Tibial nerve (tissue), 4 donors: ENCODE results near the gene C17orf67. TPM values are rescaled to one million over a fixed set of nuclear protein-coding genes. Genes with fewer than 3 reads are reported as not detected.

Source experiments
- DNase-seq, 2 donors: peaks; one replicate each; pipeline ENCODE4 v3.0.0-alpha.2; 2019; ENCODE audit warnings: low spot score in 2 of 2
- H3K27ac ChIP-seq, 4 donors: fragments of 200-600 bp; sonication (generic) in 3 of 4; one replicate each; pipeline ENCODE4 v1.5.1; 2017 to 2019; ENCODE audit warnings: mild to moderate bottlenecking in 1 of 4
- H3K27me3 ChIP-seq, 2 donors: fragments of 200-600 bp; sonication (generic) in 1 of 2; one replicate each; pipeline versions ENCODE4 v1.5.1 to v1.6.0; 2017 to 2019
- H3K36me3 ChIP-seq, 3 donors: fragments of 200-600 bp; sonication (generic); one replicate each; pipeline ENCODE4 v1.5.1; 2018 to 2019
- H3K4me1 ChIP-seq, 4 donors: fragments of 200-600 bp; sonication (generic) in 3 of 4; one replicate each; pipeline ENCODE4 v1.5.1; 2017 to 2019
- H3K4me3 ChIP-seq, 4 donors: fragments of 200-600 bp; sonication (generic) in 3 of 4; one replicate each; pipeline ENCODE4 v1.5.1; 2017 to 2019; ENCODE audit warnings: mild to moderate bottlenecking in 1 of 4, moderate library complexity in 1 of 4
- H3K9me3 ChIP-seq, 4 donors: fragments of 200-600 bp; sonication (generic) in 3 of 4; one replicate each; pipeline ENCODE4 v1.5.1; 2017 to 2019
- CTCF ChIP-seq, 5 experiments: fragments of 200-600 bp in 3 of 5; fragments of 450-650 bp in 2 of 5; sonication (generic) in 3 of 5; IDR thresholded peaks; one replicate each; pipeline ENCODE4 v1.5.1; 2016 to 2019; ENCODE audit warnings: antibody characterized with exemption in 5 of 5, mild to moderate bottlenecking in 3 of 5, moderate library complexity in 2 of 5
- EP300 ChIP-seq, 2 donors: sonication (generic); formaldehyde crosslinking; IDR thresholded peaks; one replicate each; pipeline ENCODE4 v1.6.1; 2017; ENCODE audit warnings: antibody characterized with exemption in 2 of 2, mild to moderate bottlenecking in 1 of 2
- POLR2A ChIP-seq, 2 donors: fragments of 450-650 bp; IDR thresholded peaks; one replicate each; pipeline ENCODE4 v1.6.1; 2017; ENCODE audit warnings: antibody characterized with exemption in 2 of 2, mild to moderate bottlenecking in 2 of 2, moderate library complexity in 2 of 2
- WGBS, 2 donors: methylation state at CpG; one replicate each; pipeline ENCODE4 v1.1.5; 2018; 5-methylcytosine and 5-hydroxymethylcytosine counted together
- total RNA-seq, 4 donors: library from RNA; depleted of rRNA; stranded (reverse); fragments of >200 nt; gene quantifications; one replicate each; pipeline ENCODE4 v1.1.0, GENCODE V29; 2016

C17orf67 gene
- total RNA-seq, 4 donors from 2014 or later, result 2.4 to 4.5 (median 3.1) TPM

DNA sequence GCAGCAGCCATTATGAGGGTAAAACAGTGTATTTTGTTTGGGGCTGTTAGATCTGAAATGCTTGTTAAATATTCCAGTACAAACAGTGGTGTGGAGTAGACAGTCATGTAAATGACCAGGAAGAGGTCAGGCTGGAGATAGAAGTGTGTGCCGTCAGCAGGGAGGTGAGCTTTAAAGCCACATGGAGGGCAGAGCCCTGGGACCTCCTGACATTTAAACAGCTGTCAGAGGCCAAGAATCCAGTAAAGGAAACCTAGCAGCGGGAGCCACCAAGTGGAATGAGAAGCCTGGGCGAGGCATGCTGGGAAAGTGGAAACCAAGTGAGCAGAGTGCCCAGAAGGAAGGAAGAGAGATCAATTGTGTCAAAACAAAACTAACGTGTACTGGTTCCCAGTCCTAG lies 26.8 kb downstream of the C17orf67 start:
- no peaks in the 10 kb centered on the region for H3K27me3 ChIP-seq
- H3K27ac ChIP-seq, result peak overlapping the region in 2 of 4 donors; percentile 31 to 77
- peaks cover 0 to 33% (median 2%) of the 10 kb centered on the region in 4 donors for H3K4me1 ChIP-seq
- H3K36me3 ChIP-seq, result no peaks in the 10 kb centered on the region
- WGBS, 2 donors, result 70% methylated on average over 4 of the region's 4 CpGs
- H3K4me3 ChIP-seq, result no peak overlapping the region
- DNase-seq, result no peak
- TF ChIP-seq POLR2A (IDR thresholded peaks at IDR 0.05), result no peak
- no peak for TF ChIP-seq CTCF (IDR thresholded peaks at IDR 0.05)
- TF ChIP-seq EP300 (IDR thresholded peaks at IDR 0.05), result no peak
- H3K9me3 ChIP-seq, result no peaks in the 10 kb centered on the region

DNA sequence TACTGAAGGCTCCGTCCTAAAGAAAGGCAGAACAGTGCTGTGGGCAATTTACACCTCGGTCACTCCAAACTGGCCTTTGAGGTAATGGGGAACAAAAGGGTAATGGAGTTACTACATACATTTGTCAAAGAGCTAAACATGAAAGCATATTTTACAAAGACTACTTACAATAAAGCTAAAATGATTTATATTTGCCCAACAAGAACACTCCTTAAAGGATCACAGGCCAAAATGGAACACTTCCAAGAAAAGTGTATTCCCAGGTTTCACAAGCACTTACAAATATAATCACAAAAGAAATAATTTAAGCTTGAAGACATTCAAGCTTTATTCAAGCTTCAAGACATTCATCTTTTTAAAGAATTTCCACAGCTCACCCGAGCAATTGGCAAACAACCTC lies 29.3 kb downstream of the C17orf67 start:
- no peaks in the 10 kb centered on the region for H3K27me3 ChIP-seq
- TF ChIP-seq CTCF (IDR thresholded peaks at IDR 0.05), result no peak
- TF ChIP-seq POLR2A (IDR thresholded peaks at IDR 0.05), result no peak
- TF ChIP-seq EP300 (IDR thresholded peaks at IDR 0.05), result no peak
- peaks cover 0 to 29% (median 0%) of the 10 kb centered on the region in 4 donors for H3K4me1 ChIP-seq
- H3K4me3 ChIP-seq, result no peak overlapping the region
- H3K36me3 ChIP-seq, result no peaks in the 10 kb centered on the region
- DNase-seq, result no peak
- 74% methylated on average over 3 of the region's 3 CpGs for WGBS, 2 donors
- H3K9me3 ChIP-seq, result no peaks in the 10 kb centered on the region
- no peak overlapping the region for H3K27ac ChIP-seq

- H3K36me3 ChIP-seq, result no peaks in the 10 kb centered on the region
- WGBS, 2 donors, result 69 to 78% methylated on average over 1 of the region's 1 CpG
- TF ChIP-seq POLR2A (IDR thresholded peaks at IDR 0.05) (no peak), CTCF (IDR thresholded peaks at IDR 0.05) (no peak), EP300 (IDR thresholded peaks at IDR 0.05) (no peak)
- H3K9me3 ChIP-seq, result no peaks in the 10 kb centered on the region
- H3K4me1 ChIP-seq, result peaks cover 0 to 20% (median 0%) of the 10 kb centered on the region in 4 donors
- H3K27ac ChIP-seq, result no peak overlapping the region
- no peaks in the 10 kb centered on the region for H3K27me3 ChIP-seq
- DNase-seq, result no peak
- no peak overlapping the region for H3K4me3 ChIP-seq
Measured at GRCh38 chr17:56803071-56803470, 30.6 kb downstream of the C17orf67 start.

- WGBS, 2 donors, result 75 to 82% methylated on average over 4 of the region's 4 CpGs
- peak in 1 of 2 donors; percentile 17 for TF ChIP-seq EP300 (IDR thresholded peaks at IDR 0.05)
- no peak for TF ChIP-seq POLR2A (IDR thresholded peaks at IDR 0.05)
- no peaks in the 10 kb centered on the region for H3K27me3 ChIP-seq
- no peak overlapping the region for H3K4me3 ChIP-seq
- DNase-seq, result no peak
- peaks cover 0 to 4% (median 0%) of the 10 kb centered on the region in 3 donors for H3K36me3 ChIP-seq
- H3K9me3 ChIP-seq, result no peaks in the 10 kb centered on the region
- H3K27ac ChIP-seq, result peak overlapping the region in 2 of 4 donors; percentile 28 to 38
- peaks cover 0 to 27% (median 0%) of the 10 kb centered on the region in 4 donors for H3K4me1 ChIP-seq
Measured at GRCh38 chr17:56801459-56802178, 32.1 kb downstream of the C17orf67 start.

DNA sequence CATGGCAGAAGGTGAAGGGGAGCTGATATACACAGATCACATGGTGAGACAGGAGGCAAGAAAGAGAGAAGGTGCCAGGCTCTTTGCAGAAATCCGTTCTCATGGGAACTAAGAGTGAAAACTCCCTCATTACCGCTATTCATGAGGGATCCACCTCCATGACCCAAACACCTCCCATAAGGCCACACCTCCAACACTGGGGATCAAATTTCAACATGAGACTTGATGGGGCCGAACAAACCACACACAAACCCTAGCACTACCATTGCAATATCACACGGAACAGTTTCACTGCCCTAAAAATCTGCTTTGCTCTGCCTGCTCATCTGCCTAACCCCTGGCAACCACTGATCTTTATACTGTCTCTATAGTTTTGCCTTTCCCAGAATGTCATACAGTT lies 34.8 kb downstream of the C17orf67 start:
- no peak for DNase-seq
- TF ChIP-seq EP300 (IDR thresholded peaks at IDR 0.05) (no peak), CTCF (IDR thresholded peaks at IDR 0.05) (no peak), POLR2A (IDR thresholded peaks at IDR 0.05) (no peak)
- Histone ChIP-seq H3K4me3 (no peak overlapping the region), H3K9me3 (no peaks in the 10 kb centered on the region), H3K27me3 (no peaks in the 10 kb centered on the region), H3K4me1 (peaks cover 0 to 24% (median 0%) of the 10 kb centered on the region in 4 donors), H3K27ac (no peak overlapping the region), H3K36me3 (peaks cover 0 to 4% (median 0%) of the 10 kb centered on the region in 3 donors)
- 23 to 32% methylated on average over 4 of the region's 4 CpGs for WGBS, 2 donors
